GM23338 (cell line): ENCODE data around the gene TGFBR3. TPM values are rescaled to one million over a fixed set of nuclear protein-coding genes. Genes with fewer than 3 reads are reported as not detected.
"Not testable (repeated sequence)": the region's sequence is repeated elsewhere in the genome, so short reads cannot be mapped to it uniquely, and the experiment has no call there.

ENCODE experiments used
- ATAC-seq: fragments of 200-7000 bp; cut with Tn5 transposase; 3 replicates; pipeline ENCODE4 v1.9.1; 2020
- DNase-seq: peaks from one replicate; pipeline ENCODE4 v3.0.0-alpha.2; 2015; ENCODE audit warnings: low spot score
- H2AFZ ChIP-seq: fragments of 200-600 bp; sonication (generic); 2 replicates; pipeline ENCODE4 v1.8.0; 2016; ENCODE audit warnings: antibody characterized with exemption, mild to moderate bottlenecking, moderate library complexity
- H3F3A ChIP-seq: fragments of 200-600 bp; sonication (generic); replicated peaks from 2 replicates; pipeline ENCODE4 v1.8.0; 2017; ENCODE audit warnings: antibody characterized with exemption, mixed run types, low read depth
- H3K27ac ChIP-seq: fragments of 200-600 bp; sonication (generic); 2 replicates; pipeline ENCODE4 v1.6.1; 2016; ENCODE audit warnings: low read depth
- H3K27me3 ChIP-seq: fragments of 200-600 bp; sonication (generic); 2 replicates; pipeline ENCODE4 v1.8.0; 2016; ENCODE audit warnings: mild to moderate bottlenecking, mixed run types, moderate library complexity; ENCODE audit not compliant: insufficient read depth
- H3K36me3 ChIP-seq: fragments of 200-600 bp; sonication (generic); 2 replicates; pipeline ENCODE4 v1.8.0; 2016; ENCODE audit warnings: mild to moderate bottlenecking; ENCODE audit not compliant: insufficient read depth
- H3K4me1 ChIP-seq: fragments of 200-600 bp; sonication (generic); 2 replicates; pipeline ENCODE4 v1.8.0; 2016; ENCODE audit warnings: mild to moderate bottlenecking, moderate library complexity; ENCODE audit not compliant: insufficient read depth
- H3K4me2 ChIP-seq: fragments of 200-600 bp; sonication (generic); 2 replicates; pipeline ENCODE4 v1.7.1; 2017; ENCODE audit warnings: mixed run types
- H3K4me3 ChIP-seq: fragments of 200-600 bp; sonication (generic); 2 replicates; pipeline ENCODE4 v1.6.1; 2016; ENCODE audit warnings: mixed run types
- H3K79me2 ChIP-seq: fragments of 200-600 bp; sonication (generic); replicated peaks from 2 replicates; pipeline ENCODE4 v1.8.0; 2017; ENCODE audit warnings: mild to moderate bottlenecking; ENCODE audit not compliant: insufficient read depth
- H3K9me2 ChIP-seq: fragments of 200-600 bp; sonication (generic); 2 replicates; pipeline ENCODE4 v1.8.0; 2017; ENCODE audit not compliant: insufficient read depth
- H4K20me1 ChIP-seq: fragments of 200-600 bp; sonication (generic); replicated peaks from 2 replicates; pipeline ENCODE4 v1.8.0; 2017; ENCODE audit warnings: mild to moderate bottlenecking; ENCODE audit not compliant: insufficient read depth
- H3K27ac Mint-ChIP-seq: 2 replicates; pipeline ENCODE4 v1.8.0; 2020; ENCODE audit warnings: inconsistent platforms, mild to moderate bottlenecking, moderate library complexity, mixed read lengths
- H3K27me3 Mint-ChIP-seq: 3 replicates; pipeline ENCODE4 v1.8.0; 2022; ENCODE audit warnings: low read depth, mild to moderate bottlenecking, moderate library complexity, mixed read lengths, inconsistent platforms; ENCODE audit not compliant: insufficient read depth, poor library complexity
- H3K36me3 Mint-ChIP-seq: 3 replicates; pipeline ENCODE4 v1.8.0; 2021; ENCODE audit warnings: low read depth, mild to moderate bottlenecking, inconsistent platforms, moderate library complexity, mixed read lengths
- H3K4me1 Mint-ChIP-seq: 3 replicates; pipeline ENCODE4 v1.8.0; 2020; ENCODE audit warnings: mild to moderate bottlenecking, inconsistent platforms, mixed read lengths
- H3K4me3 Mint-ChIP-seq: 3 replicates; pipeline ENCODE4 v1.8.0; 2021; ENCODE audit warnings: moderate library complexity, mild to moderate bottlenecking, inconsistent platforms, mixed read lengths
- H3K9me3 Mint-ChIP-seq: 3 replicates; pipeline ENCODE4 v1.8.0; 2020; ENCODE audit warnings: moderate library complexity, mild to moderate bottlenecking, inconsistent platforms, mixed read lengths
- EZH2 ChIP-seq: fragments of 200-600 bp; sonication (generic); IDR thresholded peaks from one replicate; pipeline ENCODE4 v1.8.0; 2017; ENCODE audit warnings: antibody characterized with exemption, mild to moderate bottlenecking, low read depth; ENCODE audit not compliant: unreplicated experiment
- EZH2phosphoT487 ChIP-seq: fragments of 200-600 bp; sonication (generic); IDR thresholded peaks from one replicate; pipeline ENCODE4 v1.8.1; 2018; ENCODE audit warnings: antibody characterized with exemption; ENCODE audit not compliant: unreplicated experiment
- NANOG ChIP-seq: IDR thresholded peaks from 2 replicates; pipeline ENCODE4 v1.6.1; 2016; ENCODE audit warnings: antibody characterized with exemption, borderline replicate concordance
- POLR2AphosphoS5 ChIP-seq: IDR thresholded peaks from 2 replicates; pipeline ENCODE4 v1.6.1; 2016; ENCODE audit warnings: antibody characterized with exemption, low read depth
- STAT1 ChIP-seq: IDR thresholded peaks from one replicate; pipeline ENCODE4 v1.6.1; 2016; ENCODE audit warnings: antibody characterized with exemption; ENCODE audit not compliant: unreplicated experiment
- ZNF114 ChIP-seq: fragments of 250-450 bp; sonication (Bioruptor Pico); IDR thresholded peaks from 2 replicates; pipeline ENCODE4 v1.5.0; 2020; ENCODE audit warnings: mild to moderate bottlenecking, moderate library complexity
- ZNF331 ChIP-seq: fragments of 250-450 bp; sonication (Bioruptor Pico); IDR thresholded peaks from 2 replicates; pipeline ENCODE4 v1.5.0; 2020; ENCODE audit warnings: low read depth, mild to moderate bottlenecking, moderate library complexity
- polyA plus RNA-seq: library from polyadenylated mRNA; unstranded; fragments of >200 nt; fragmentation: Nextera tagmentation; extraction: Ambion mirVana; gene quantifications from 2 replicates; pipeline ENCODE4 v1.2.1, GENCODE V29; 2016
- total RNA-seq: library from RNA; depleted of rRNA; stranded (reverse); fragments of >200 nt; shearing (Covaris generic); gene quantifications from 2 replicates; pipeline ENCODE4 v1.2.3, GENCODE V29; 2014
- TF ChIP-seq, protein P1 (sequence below): fragments of 250-450 bp; sonication (Bioruptor Pico); IDR thresholded peaks from 2 replicates; pipeline ENCODE4 v1.5.0; 2020; ENCODE audit warnings: mild to moderate bottlenecking, moderate library complexity
- TF ChIP-seq, protein P2 (sequence below), 2 experiments: fragments of 200-600 bp in 1 of 2; sonication (generic) in 1 of 2; conservative IDR thresholded peaks; 2 replicates each; pipeline versions ENCODE4 v1.5.1 to v1.6.1; 2016 to 2017; ENCODE audit warnings: antibody characterized with exemption in 2 of 2, low read depth in 2 of 2, mild to moderate bottlenecking in 2 of 2, moderate library complexity in 1 of 2
- TF ChIP-seq, protein P3 (sequence below): IDR thresholded peaks from one replicate; pipeline ENCODE4 v1.6.1; 2018; ENCODE audit warnings: antibody characterized with exemption; ENCODE audit not compliant: unreplicated experiment
- TF ChIP-seq, protein P4 (sequence below): IDR thresholded peaks from 2 replicates; pipeline ENCODE4 v1.6.1; 2016; ENCODE audit warnings: antibody characterized with exemption

The TGFBR3 gene
- total and polyA plus RNA-seq, 2 experiments from 2014 or later, result 1.7 to 2.9 TPM

DNA sequence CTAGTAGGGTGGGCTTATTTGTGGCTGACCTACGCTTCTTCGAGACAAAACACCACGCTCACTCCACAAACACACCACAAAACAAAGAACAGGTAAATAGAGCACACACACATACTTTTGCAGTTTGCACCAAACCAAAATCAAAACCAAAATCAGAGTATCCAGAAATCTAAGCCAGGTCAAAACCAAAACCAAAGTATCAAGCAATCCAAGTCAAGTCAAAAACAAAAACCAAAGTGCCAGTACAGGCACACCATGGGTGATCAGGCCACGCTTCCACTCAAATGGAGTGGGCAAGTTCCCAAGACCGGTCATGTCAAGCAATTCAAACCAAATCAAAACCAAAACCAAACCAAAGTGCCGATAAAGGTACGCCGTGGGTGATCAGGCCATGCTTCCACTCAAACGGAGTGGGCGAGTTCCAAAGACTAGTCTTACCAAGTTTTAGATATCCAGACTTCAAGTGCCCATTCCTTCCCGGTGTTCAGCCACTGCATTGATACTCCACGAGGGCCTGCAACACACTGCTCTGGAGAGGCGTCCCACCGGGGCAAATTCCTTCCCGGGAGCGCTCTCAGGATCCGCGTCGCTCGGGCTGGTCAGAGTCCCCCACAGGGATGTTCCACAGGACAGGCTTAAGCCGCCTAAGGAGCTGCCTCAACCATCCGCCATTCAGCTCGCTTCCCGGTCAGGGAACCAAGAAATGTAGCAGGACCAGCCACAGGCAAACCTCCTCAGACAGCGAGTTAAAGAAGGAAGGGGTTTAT lies 216.2 kb downstream of the TGFBR3 start (continued):
- TF ChIP-seq, protein P1, sequence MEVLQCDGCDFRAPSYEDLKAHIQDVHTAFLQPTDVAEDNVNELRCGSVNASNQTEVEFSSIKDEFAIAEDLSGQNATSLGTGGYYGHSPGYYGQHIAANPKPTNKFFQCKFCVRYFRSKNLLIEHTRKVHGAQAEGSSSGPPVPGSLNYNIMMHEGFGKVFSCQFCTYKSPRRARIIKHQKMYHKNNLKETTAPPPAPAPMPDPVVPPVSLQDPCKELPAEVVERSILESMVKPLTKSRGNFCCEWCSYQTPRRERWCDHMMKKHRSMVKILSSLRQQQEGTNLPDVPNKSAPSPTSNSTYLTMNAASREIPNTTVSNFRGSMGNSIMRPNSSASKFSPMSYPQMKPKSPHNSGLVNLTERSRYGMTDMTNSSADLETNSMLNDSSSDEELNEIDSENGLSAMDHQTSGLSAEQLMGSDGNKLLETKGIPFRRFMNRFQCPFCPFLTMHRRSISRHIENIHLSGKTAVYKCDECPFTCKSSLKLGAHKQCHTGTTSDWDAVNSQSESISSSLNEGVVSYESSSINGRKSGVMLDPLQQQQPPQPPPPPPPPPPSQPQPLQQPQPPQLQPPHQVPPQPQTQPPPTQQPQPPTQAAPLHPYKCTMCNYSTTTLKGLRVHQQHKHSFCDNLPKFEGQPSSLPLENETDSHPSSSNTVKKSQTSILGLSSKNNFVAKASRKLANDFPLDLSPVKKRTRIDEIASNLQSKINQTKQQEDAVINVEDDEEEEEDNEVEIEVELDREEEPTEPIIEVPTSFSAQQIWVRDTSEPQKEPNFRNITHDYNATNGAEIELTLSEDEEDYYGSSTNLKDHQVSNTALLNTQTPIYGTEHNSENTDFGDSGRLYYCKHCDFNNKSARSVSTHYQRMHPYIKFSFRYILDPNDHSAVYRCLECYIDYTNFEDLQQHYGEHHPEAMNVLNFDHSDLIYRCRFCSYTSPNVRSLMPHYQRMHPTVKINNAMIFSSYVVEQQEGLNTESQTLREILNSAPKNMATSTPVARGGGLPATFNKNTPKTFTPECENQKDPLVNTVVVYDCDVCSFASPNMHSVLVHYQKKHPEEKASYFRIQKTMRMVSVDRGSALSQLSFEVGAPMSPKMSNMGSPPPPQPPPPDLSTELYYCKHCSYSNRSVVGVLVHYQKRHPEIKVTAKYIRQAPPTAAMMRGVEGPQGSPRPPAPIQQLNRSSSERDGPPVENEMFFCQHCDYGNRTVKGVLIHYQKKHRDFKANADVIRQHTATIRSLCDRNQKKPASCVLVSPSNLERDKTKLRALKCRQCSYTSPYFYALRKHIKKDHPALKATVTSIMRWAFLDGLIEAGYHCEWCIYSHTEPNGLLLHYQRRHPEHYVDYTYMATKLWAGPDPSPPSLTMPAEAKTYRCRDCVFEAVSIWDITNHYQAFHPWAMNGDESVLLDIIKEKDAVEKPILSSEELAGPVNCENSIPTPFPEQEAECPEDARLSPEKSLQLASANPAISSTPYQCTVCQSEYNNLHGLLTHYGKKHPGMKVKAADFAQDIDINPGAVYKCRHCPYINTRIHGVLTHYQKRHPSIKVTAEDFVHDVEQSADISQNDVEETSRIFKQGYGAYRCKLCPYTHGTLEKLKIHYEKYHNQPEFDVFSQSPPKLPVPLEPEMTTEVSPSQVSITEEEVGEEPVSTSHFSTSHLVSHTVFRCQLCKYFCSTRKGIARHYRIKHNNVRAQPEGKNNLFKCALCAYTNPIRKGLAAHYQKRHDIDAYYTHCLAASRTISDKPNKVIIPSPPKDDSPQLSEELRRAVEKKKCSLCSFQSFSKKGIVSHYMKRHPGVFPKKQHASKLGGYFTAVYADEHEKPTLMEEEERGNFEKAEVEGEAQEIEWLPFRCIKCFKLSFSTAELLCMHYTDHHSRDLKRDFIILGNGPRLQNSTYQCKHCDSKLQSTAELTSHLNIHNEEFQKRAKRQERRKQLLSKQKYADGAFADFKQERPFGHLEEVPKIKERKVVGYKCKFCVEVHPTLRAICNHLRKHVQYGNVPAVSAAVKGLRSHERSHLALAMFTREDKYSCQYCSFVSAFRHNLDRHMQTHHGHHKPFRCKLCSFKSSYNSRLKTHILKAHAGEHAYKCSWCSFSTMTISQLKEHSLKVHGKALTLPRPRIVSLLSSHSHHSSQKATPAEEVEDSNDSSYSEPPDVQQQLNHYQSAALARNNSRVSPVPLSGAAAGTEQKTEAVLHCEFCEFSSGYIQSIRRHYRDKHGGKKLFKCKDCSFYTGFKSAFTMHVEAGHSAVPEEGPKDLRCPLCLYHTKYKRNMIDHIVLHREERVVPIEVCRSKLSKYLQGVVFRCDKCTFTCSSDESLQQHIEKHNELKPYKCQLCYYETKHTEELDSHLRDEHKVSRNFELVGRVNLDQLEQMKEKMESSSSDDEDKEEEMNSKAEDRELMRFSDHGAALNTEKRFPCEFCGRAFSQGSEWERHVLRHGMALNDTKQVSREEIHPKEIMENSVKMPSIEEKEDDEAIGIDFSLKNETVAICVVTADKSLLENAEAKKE, result no peak
- no peak for TF ChIP-seq NANOG
- TF ChIP-seq ZNF114 (CRISPR knock-in tag), result no peak
- TF ChIP-seq EZH2phosphoT487, result no peak
- TF ChIP-seq, protein P2, sequence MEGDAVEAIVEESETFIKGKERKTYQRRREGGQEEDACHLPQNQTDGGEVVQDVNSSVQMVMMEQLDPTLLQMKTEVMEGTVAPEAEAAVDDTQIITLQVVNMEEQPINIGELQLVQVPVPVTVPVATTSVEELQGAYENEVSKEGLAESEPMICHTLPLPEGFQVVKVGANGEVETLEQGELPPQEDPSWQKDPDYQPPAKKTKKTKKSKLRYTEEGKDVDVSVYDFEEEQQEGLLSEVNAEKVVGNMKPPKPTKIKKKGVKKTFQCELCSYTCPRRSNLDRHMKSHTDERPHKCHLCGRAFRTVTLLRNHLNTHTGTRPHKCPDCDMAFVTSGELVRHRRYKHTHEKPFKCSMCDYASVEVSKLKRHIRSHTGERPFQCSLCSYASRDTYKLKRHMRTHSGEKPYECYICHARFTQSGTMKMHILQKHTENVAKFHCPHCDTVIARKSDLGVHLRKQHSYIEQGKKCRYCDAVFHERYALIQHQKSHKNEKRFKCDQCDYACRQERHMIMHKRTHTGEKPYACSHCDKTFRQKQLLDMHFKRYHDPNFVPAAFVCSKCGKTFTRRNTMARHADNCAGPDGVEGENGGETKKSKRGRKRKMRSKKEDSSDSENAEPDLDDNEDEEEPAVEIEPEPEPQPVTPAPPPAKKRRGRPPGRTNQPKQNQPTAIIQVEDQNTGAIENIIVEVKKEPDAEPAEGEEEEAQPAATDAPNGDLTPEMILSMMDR (conservative IDR thresholded peaks at IDR 0.05; ENCODE audit: low read depth in 2 of 2), result no peak
- no peak for TF ChIP-seq EZH2
- TF ChIP-seq POLR2AphosphoS5, result no peak
- TF ChIP-seq, protein P3, sequence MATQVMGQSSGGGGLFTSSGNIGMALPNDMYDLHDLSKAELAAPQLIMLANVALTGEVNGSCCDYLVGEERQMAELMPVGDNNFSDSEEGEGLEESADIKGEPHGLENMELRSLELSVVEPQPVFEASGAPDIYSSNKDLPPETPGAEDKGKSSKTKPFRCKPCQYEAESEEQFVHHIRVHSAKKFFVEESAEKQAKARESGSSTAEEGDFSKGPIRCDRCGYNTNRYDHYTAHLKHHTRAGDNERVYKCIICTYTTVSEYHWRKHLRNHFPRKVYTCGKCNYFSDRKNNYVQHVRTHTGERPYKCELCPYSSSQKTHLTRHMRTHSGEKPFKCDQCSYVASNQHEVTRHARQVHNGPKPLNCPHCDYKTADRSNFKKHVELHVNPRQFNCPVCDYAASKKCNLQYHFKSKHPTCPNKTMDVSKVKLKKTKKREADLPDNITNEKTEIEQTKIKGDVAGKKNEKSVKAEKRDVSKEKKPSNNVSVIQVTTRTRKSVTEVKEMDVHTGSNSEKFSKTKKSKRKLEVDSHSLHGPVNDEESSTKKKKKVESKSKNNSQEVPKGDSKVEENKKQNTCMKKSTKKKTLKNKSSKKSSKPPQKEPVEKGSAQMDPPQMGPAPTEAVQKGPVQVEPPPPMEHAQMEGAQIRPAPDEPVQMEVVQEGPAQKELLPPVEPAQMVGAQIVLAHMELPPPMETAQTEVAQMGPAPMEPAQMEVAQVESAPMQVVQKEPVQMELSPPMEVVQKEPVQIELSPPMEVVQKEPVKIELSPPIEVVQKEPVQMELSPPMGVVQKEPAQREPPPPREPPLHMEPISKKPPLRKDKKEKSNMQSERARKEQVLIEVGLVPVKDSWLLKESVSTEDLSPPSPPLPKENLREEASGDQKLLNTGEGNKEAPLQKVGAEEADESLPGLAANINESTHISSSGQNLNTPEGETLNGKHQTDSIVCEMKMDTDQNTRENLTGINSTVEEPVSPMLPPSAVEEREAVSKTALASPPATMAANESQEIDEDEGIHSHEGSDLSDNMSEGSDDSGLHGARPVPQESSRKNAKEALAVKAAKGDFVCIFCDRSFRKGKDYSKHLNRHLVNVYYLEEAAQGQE, result no peak
- TF ChIP-seq, protein P4, sequence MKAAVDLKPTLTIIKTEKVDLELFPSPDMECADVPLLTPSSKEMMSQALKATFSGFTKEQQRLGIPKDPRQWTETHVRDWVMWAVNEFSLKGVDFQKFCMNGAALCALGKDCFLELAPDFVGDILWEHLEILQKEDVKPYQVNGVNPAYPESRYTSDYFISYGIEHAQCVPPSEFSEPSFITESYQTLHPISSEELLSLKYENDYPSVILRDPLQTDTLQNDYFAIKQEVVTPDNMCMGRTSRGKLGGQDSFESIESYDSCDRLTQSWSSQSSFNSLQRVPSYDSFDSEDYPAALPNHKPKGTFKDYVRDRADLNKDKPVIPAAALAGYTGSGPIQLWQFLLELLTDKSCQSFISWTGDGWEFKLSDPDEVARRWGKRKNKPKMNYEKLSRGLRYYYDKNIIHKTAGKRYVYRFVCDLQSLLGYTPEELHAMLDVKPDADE, result no peak
- TF ChIP-seq STAT1, result no peak
- TF ChIP-seq ZNF331 (CRISPR knock-in tag), result no peak

DNA sequence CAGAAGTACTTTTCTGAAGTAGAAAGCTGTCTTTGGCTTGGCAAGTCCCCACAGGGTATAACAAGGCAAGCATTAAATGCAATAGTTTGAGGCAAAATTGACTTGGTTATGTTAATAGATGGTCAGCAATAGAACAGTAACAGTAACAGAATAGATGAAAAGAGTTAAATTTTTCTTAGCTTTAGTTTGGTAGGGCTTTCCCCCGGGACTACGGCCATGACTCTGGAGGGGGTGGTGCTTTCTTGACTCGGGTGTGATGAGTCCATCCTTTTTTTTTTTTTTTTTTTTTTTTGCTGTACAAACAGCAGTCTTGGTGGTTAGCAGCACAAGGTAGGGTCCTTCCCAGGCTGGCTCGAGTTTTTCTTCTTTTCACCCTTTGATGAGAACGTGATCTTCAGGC lies 219.3 kb downstream of the TGFBR3 start:
- not testable (repeated sequence) for H4K20me1 ChIP-seq, ATAC-seq, H3K4me3 Mint-ChIP-seq, H3K9me3 Mint-ChIP-seq, H3K27me3 Mint-ChIP-seq, H3K27ac Mint-ChIP-seq, H3K4me3 ChIP-seq, H2AFZ ChIP-seq, H3K27me3 ChIP-seq, H3K36me3 Mint-ChIP-seq, H3K4me2 ChIP-seq, H3K27ac ChIP-seq, H3K4me1 ChIP-seq, H3K79me2 ChIP-seq, H3K9me2 ChIP-seq, H3F3A ChIP-seq, H3K4me1 Mint-ChIP-seq, DNase-seq, H3K36me3 ChIP-seq
